Measurements from ENCODE around the gene BAIAP2.

Gene BAIAP2

GRCh38 chr17:81134064-81134781, 99.3 kb downstream of the BAIAP2 start:
- TF ChIP-seq SNAI2 (CRISPR knock-in tag; IDR thresholded peaks at IDR 0.05) (no peak), CSRNP3 (CRISPR knock-in tag; IDR thresholded peaks at IDR 0.05) (no peak), CSDC2 (CRISPR knock-in tag; IDR thresholded peaks at IDR 0.05) (no peak), ISL1 (CRISPR knock-in tag; IDR thresholded peaks at IDR 0.05) (no peak), CREB5 (CRISPR knock-in tag; IDR thresholded peaks at IDR 0.05; ENCODE audit: low read depth) (no peak), POU6F1 (CRISPR knock-in tag; IDR thresholded peaks at IDR 0.05; ENCODE audit: borderline replicate concordance, low read depth) (no peak), ZFP3 (CRISPR knock-in tag; IDR thresholded peaks at IDR 0.05) (no peak), TOX (CRISPR knock-in tag; IDR thresholded peaks at IDR 0.05; ENCODE audit: borderline replicate concordance) (no peak), ZFP30 (CRISPR knock-in tag; IDR thresholded peaks at IDR 0.05) (no peak), GLIS3 (CRISPR knock-in tag; IDR thresholded peaks at IDR 0.05) (no peak), ZNF565 (CRISPR knock-in tag; conservative IDR thresholded peaks at IDR 0.05; ENCODE audit: low read depth) (no peak), ARNTL (CRISPR knock-in tag; IDR thresholded peaks at IDR 0.05; ENCODE audit: borderline replicate concordance, low read depth) (no peak), ZC3H10 (CRISPR knock-in tag; IDR thresholded peaks at IDR 0.05) (no peak)
- no peak for ATAC-seq

GRCh38 chr17:81135505-81136278, 100.7 kb downstream of the BAIAP2 start:
- no peak for TF ChIP-seq BACH2 (CRISPR knock-in tag; IDR thresholded peaks at IDR 0.05; ENCODE audit: borderline replicate concordance)
- no peak for TF ChIP-seq GLIS3 (CRISPR knock-in tag; IDR thresholded peaks at IDR 0.05)
- TF ChIP-seq ZC3H10 (CRISPR knock-in tag; IDR thresholded peaks at IDR 0.05): no peak
- no peak for TF ChIP-seq PATZ1 (CRISPR knock-in tag; IDR thresholded peaks at IDR 0.05; ENCODE audit: borderline replicate concordance)
- TF ChIP-seq TOX (CRISPR knock-in tag; IDR thresholded peaks at IDR 0.05; ENCODE audit: borderline replicate concordance): no peak
- no peak for TF ChIP-seq ZNF8 (CRISPR knock-in tag; IDR thresholded peaks at IDR 0.05)
- no peak for TF ChIP-seq POU6F1 (CRISPR knock-in tag; IDR thresholded peaks at IDR 0.05; ENCODE audit: borderline replicate concordance, low read depth)
- TF ChIP-seq ZNF565 (CRISPR knock-in tag; conservative IDR thresholded peaks at IDR 0.05; ENCODE audit: low read depth): no peak
- TF ChIP-seq ZNF70 (CRISPR knock-in tag; IDR thresholded peaks at IDR 0.05): no peak
- no peak for TF ChIP-seq CSRNP3 (CRISPR knock-in tag; IDR thresholded peaks at IDR 0.05)
- no peak for TF ChIP-seq CSDC2 (CRISPR knock-in tag; IDR thresholded peaks at IDR 0.05)
- no peak for TF ChIP-seq TCF4 (CRISPR knock-in tag; IDR thresholded peaks at IDR 0.05; ENCODE audit: borderline replicate concordance)
- TF ChIP-seq CREB5 (CRISPR knock-in tag; IDR thresholded peaks at IDR 0.05; ENCODE audit: low read depth): no peak
- no peak for TF ChIP-seq ESRRG (CRISPR knock-in tag; IDR thresholded peaks at IDR 0.05)
- TF ChIP-seq PPARA (CRISPR knock-in tag; IDR thresholded peaks at IDR 0.05; ENCODE audit: borderline replicate concordance): no peak
- TF ChIP-seq ZFP3 (CRISPR knock-in tag; IDR thresholded peaks at IDR 0.05): no peak
- no peak for ATAC-seq
